GM19043 (cell line): Measurements from ENCODE around the gene KLF17.

Experiments
- ATAC-seq: cut with Tn5 transposase; IDR thresholded peaks from one replicate; pipeline ENCODE4 v1.9.1; 2021; ENCODE audit warnings: low read depth; ENCODE audit not compliant: unreplicated experiment

The KLF17 gene

DNA sequence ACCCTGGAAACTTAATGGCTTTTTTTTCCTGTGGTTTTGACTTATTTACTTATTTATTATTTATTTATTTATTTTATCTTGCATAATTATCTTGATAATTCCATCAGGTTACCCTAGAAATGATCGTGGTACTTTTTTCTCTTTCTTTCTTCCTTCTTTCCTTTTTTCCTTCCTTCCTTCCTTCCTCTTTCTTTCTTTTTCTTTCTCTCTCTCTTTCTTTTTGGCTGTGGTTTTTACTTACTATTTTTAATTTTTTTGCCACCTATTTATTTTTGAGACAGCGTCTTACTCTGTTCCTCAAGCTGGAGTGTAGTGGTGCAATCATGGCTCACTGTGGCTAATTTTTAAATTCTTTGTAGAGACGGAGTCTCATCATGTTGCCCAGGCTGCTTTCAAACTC, 29.0 kb downstream of the KLF17 start:
- no peak for ATAC-seq

- no peak for ATAC-seq
Measured at GRCh38 chr1:44151332-44151731, 32.7 kb downstream of the KLF17 start.

GRCh38 chr1:44151808-44152207, 33.2 kb downstream of the KLF17 start:
- ATAC-seq = no peak

- no peak for ATAC-seq
Measured at GRCh38 chr1:44152692-44153091, 34.1 kb downstream of the KLF17 start.

DNA sequence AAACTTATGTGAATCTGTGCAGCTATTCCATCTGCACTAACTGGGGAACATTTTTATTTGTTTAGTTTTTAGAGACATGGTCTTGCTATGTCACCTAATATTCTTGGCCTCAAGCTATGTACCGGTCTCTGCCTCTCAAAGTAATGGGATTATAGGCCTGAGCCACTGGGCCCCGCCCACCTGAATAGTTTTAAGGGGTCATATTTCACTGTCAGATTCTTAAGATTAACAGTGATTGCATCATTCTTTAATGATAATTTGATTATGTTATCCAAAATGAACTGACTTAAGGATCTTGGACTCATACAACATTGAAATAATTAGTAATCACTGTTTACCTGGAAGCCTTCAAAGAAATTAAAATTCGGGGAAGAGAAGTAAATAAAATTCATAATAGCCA, 35.4 kb downstream of the KLF17 start:
- ATAC-seq = no peak

DNA sequence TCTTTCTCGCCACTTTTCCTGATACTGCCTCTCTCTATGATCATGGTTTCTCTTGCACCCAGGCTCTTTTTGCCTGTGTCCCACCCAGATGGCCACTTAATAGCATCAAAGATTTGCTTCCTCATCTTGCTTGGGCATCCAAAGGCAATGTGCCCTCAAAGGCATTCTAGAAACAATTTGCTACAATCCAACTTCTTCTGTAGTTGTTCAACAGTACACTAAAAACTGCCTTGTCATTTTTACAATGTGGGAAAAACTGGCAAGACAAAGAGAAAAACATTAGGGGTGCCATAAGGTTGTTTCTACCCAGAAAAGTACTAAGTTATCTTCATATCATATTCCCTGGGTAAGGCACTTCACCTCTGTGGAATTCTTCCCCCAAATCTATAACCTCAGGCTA, 39.3 kb downstream of the KLF17 start:
- no peak for ATAC-seq

- ATAC-seq = no peak
Measured at GRCh38 chr1:44158871-44159270, 40.2 kb downstream of the KLF17 start.

DNA sequence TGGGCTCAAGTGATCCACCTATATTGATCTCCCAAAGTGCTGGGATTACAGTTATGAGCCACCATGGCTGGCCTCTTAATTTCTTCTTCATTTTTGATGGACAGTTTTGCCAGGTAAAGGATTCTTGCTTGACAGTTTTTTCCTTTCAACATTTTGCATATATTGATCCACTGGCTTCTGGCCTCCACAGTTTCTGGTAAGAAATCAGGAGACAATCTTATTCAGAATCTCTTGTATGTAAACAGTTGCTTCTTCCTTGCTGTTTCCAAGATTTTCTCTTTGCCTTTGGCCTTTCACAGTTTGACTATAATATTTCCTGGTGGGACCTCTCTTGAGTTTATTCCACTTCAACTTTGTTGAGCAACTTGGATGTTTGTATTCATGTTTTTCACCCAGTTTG, 42.9 kb downstream of the KLF17 start:
- no peak for ATAC-seq

DNA sequence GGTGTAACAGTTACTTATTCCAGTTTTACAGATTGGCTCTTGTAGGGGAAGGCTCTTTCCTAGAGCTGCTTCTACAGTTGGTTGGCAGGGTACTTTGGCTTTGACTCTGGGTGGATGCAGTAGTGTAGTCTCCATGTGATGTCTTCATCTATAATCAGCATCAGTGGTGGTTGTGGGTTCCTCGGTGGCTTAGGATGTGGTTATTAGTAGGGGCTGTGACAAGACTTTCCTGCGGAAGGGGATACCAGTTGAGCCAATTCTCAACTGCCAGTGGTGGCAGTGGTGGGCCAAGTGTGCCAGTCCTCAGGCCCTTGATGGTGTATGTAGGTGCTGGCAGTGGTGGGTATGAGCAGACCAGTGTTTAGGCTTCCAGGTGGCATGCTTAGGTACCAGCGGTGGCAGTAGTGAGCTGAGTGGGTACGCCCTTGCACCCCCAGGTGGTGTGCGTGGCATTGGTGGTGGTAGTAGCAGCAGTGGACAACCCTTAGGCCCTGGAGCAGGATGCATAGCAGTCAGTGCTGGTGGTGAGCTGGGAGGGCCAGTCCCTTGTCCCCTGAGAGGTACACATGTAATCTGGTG, 50.0 kb downstream of the KLF17 start:
- ATAC-seq = no peak

DNA sequence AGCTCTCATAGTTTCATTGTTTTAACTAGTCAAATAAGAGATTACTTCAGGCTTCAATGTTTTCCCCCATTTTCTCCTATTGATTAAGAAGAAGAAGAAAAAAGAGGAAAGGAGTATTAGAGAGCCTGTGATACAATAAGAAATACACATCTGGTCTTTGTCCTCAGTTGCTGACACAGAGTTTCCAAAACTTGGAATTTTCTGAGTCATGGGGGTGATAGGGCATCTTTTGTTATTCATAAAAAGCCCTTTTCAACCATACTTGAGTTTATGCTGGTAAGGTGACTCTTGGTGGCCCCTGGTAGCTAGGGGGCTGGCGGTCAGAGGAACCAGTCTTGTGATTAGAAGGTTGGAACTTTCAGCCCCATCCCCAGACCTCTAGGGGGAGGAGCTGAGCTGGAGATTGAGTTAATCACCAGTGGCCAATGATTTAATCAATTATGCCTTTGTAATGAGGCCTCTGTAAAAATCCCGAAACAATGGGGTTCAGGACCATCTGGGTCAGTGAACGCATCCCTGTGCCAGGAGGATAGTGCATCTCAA, 51.7 kb downstream of the KLF17 start:
- ATAC-seq = no peak

DNA sequence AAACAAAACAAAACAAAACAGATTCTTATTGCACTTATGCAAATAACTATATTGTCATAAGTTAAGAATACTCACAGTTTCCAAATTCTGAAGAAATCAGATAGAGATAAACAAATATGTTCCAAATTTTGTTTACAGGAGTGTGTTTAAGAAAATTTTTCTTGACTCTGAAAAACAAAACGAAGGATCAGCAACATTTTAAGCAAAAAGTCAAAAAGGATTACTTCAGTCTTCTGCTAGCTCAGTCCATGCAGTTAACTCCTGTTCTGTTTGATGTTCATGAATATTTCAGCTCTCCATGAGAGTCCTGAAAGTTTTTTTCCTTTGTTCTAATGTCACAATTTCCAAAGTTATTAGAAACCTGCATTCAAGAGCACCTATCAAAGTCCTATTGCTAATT, 56.0 kb downstream of the KLF17 start:
- no peak for ATAC-seq
